NB4 (cell line): ENCODE measurements around the gene PMPCA.

Experiments used
- POLR2A ChIP-seq: IDR thresholded peaks from 2 replicates; pipeline ENCODE4 v1.6.1; 2011; ENCODE audit warnings: mild to moderate bottlenecking; ENCODE audit not compliant: insufficient read length; ENCODE audit errors: extremely low read depth
- TF ChIP-seq, protein P1 (sequence below): IDR thresholded peaks from one replicate; pipeline ENCODE4 v1.5.1; 2012; ENCODE audit warnings: low read depth, low read length

DNA sequence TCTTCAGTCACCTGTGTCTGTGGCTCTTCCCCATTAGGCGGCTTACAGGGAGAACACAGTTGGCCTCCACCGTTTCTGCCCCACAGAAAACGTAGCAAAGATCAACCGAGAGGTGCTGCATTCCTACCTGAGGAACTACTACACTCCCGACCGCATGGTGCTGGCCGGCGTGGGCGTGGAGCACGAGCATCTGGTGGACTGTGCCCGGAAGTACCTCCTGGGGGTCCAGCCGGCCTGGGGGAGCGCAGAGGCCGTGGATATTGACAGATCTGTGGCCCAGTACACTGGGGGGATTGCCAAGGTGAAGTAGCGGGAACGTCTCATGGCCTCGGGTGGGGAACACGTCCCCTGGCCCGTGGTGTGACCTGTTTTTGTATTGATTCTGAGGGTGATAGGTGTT lies 6.5 kb downstream of the PMPCA start:
- TF ChIP-seq, protein P1, sequence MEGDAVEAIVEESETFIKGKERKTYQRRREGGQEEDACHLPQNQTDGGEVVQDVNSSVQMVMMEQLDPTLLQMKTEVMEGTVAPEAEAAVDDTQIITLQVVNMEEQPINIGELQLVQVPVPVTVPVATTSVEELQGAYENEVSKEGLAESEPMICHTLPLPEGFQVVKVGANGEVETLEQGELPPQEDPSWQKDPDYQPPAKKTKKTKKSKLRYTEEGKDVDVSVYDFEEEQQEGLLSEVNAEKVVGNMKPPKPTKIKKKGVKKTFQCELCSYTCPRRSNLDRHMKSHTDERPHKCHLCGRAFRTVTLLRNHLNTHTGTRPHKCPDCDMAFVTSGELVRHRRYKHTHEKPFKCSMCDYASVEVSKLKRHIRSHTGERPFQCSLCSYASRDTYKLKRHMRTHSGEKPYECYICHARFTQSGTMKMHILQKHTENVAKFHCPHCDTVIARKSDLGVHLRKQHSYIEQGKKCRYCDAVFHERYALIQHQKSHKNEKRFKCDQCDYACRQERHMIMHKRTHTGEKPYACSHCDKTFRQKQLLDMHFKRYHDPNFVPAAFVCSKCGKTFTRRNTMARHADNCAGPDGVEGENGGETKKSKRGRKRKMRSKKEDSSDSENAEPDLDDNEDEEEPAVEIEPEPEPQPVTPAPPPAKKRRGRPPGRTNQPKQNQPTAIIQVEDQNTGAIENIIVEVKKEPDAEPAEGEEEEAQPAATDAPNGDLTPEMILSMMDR = no peak
- no peak for TF ChIP-seq POLR2A
